Measurements from ENCODE around the gene STK25.
"Not testable (repeated sequence)": the region's sequence is repeated elsewhere in the genome, so short reads cannot be mapped to it uniquely, and the experiment has no call there.

The STK25 gene

DNA sequence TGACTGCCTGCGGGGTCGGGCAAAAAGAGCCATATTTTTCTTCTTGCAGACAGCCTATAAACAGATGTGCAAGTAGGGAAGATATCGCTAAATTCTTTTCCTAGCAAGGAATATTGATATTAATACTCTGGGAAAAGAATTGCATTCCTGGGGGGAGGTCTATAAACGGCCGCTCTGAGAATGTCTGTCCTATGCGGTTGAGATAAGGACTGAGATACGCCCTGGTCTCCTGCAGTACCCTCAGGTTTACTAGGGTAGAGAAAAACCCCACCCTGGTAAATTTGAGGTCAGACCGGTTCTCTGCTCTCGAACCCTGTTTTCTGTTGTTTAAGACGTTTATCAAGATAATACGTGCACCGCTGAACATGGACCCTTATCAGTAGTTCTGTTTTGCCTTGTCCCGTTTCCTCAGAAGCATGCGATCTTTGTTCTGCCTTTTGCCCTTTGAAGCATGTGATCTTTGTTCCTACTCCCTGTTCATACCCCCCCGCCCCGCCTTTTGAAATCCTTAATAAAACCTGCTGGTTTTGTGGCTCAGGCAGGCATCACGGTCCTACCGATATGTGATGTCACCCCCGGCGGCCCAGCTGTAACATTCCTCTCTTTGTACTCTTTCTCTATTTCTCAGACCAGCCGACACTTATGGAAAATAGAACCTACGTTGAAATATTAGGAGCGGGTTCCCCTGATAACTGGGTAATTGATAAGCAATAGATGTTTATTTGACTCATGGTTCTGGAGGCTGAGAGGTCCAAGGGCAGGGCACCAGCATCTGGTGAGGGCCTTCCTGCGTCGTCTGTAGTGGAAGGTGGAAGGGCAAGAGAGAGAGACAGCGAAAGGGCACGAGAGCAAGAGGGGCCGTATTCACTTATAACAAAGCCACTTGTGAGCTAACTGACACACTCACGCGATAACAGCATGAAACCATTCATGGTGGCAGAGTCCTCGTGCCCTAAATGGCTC is 17.7 kb upstream of the STK25 start:
- not testable (repeated sequence) for H3K4me3 ChIP-seq (ENCODE audit: low read length); H3K9me3 ChIP-seq (ENCODE audit: control insufficient read depth, insufficient read depth, low read length); H3K36me3 ChIP-seq (ENCODE audit: control insufficient read depth, insufficient read depth, low read length); H3K4me1 ChIP-seq (ENCODE audit: control insufficient read depth, insufficient read depth, low read length); H3K27me3 ChIP-seq (ENCODE audit: control insufficient read depth, insufficient read depth, low read length); H3K27ac ChIP-seq (ENCODE audit: low read length); DNase-seq (ENCODE audit: low read depth, low spot score)
- no CpG with 5 or more reads among the region's 31 CpGs for WGBS (ENCODE audit: insufficient coverage, insufficient read length)

DNA sequence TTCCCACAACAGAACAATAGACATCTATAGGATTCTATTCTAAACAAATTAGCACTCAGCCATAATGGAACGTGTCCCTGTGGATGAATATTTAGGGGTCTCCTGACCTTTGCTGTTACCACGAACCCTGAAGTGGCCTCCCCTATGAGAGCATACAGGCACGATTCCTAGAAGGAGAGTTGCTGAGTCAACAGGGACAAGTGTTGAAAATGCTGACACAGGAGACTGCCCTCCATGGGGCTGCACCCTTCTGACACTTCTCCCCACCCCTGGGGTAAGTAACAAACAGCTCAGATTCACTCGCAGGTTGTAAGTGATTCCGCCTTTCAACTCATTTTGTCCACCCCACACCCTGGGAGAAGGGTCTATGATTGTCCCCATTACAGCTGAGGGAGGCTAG is 14.1 kb upstream of the STK25 start:
- no CpG with 5 or more reads among the region's 5 CpGs for WGBS (ENCODE audit: insufficient coverage, insufficient read length)
- Histone ChIP-seq H3K4me3 (ENCODE audit: low read length) (no peak overlapping the region), H3K9me3 (ENCODE audit: control insufficient read depth, insufficient read depth, low read length) (no peaks in the 10 kb centered on the region; the same call in 1 of the 2 replicates), H3K36me3 (ENCODE audit: control insufficient read depth, insufficient read depth, low read length) (no peaks in the 10 kb centered on the region), H3K4me1 (ENCODE audit: control insufficient read depth, insufficient read depth, low read length) (no peaks in the 10 kb centered on the region), H3K27ac (ENCODE audit: low read length) (no peak overlapping the region), H3K27me3 (ENCODE audit: control insufficient read depth, insufficient read depth, low read length) (no peaks in the 10 kb centered on the region)
- DNase-seq (ENCODE audit: low read depth, low spot score): no peak

DNA sequence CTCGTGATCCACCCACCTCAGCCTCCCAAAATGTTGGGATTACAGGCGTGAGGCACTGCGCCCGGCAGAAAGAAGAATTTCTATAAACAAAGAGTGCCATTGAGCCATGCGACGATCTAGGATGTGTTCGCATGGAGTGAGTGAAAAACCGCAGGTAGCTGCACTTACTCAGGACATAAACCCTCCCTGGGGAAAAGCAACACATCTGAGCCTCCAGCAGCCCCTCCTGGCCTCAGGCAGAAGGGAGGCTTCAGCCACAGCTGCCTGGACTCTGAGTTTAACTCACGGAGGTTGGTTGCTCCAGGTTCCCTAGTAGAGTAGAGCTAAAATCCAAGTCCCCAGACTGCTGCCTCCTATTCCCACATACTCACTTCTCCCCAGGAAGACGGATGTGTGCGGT is 11.3 kb upstream of the STK25 start:
- no peak for DNase-seq (ENCODE audit: low read depth, low spot score)

DNA sequence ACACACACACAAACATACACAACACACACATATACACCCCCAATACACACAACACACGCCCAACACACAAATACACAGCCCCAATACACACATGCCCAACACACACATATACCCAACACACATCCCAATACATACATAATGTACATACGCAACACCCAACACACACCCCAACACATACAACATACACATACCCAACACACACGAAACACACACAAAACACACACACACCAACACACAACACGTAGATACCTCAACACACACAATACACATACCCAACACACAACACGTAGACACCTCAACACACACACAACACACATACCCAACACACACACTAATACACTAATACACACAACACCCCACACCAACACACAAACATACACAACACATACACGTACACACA is 8.9 kb upstream of the STK25 start:
- H3K4me1 ChIP-seq (ENCODE audit: control insufficient read depth, insufficient read depth, low read length): no peaks in the 10 kb centered on the region
- H3K27me3 ChIP-seq (ENCODE audit: control insufficient read depth, insufficient read depth, low read length): no peaks in the 10 kb centered on the region
- WGBS (ENCODE audit: insufficient coverage, insufficient read length): 100% methylated on average over 6 of the region's 6 CpGs
- H3K36me3 ChIP-seq (ENCODE audit: control insufficient read depth, insufficient read depth, low read length): no peaks in the 10 kb centered on the region
- no peak overlapping the region for H3K4me3 ChIP-seq (ENCODE audit: low read length)
- no peak for DNase-seq (ENCODE audit: low read depth, low spot score)
- H3K27ac ChIP-seq (ENCODE audit: low read length): no peak overlapping the region
- no peaks in the 10 kb centered on the region for H3K9me3 ChIP-seq (ENCODE audit: control insufficient read depth, insufficient read depth, low read length)

More for the DNA sequence above, 11.3 kb upstream of the STK25 start:
- no CpG with 5 or more reads among the region's 11 CpGs for WGBS (ENCODE audit: insufficient coverage, insufficient read length)
- no peaks in the 10 kb centered on the region for H3K9me3 ChIP-seq (ENCODE audit: control insufficient read depth, insufficient read depth, low read length)
- H3K4me1 ChIP-seq (ENCODE audit: control insufficient read depth, insufficient read depth, low read length): no peaks in the 10 kb centered on the region
- no peaks in the 10 kb centered on the region for H3K36me3 ChIP-seq (ENCODE audit: control insufficient read depth, insufficient read depth, low read length)
- H3K27ac ChIP-seq (ENCODE audit: low read length): no peak overlapping the region
- no peaks in the 10 kb centered on the region for H3K27me3 ChIP-seq (ENCODE audit: control insufficient read depth, insufficient read depth, low read length)
- no peak overlapping the region for H3K4me3 ChIP-seq (ENCODE audit: low read length)

DNA sequence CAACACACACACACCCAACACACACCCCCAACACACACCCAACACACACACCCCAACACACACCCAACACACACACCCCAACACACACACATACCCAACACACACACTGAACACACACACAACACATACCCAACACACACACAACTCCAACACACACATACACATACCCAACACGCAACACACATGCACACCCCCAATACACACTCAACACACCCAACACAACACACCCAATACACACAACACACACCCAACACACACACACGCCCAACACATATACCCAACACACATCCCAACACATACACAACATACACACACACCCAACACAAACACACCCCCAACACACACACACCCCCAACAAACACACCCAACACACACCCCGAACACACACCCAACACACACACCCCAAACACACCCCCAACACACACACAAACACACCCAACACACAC is 8.2 kb upstream of the STK25 start:
- Histone ChIP-seq H3K4me1 (ENCODE audit: control insufficient read depth, insufficient read depth, low read length) (no peaks in the 10 kb centered on the region), H3K4me3 (ENCODE audit: low read length) (no peak overlapping the region), H3K27me3 (ENCODE audit: control insufficient read depth, insufficient read depth, low read length) (no peaks in the 10 kb centered on the region), H3K36me3 (ENCODE audit: control insufficient read depth, insufficient read depth, low read length) (no peaks in the 10 kb centered on the region), H3K27ac (ENCODE audit: low read length) (no peak overlapping the region), H3K9me3 (ENCODE audit: control insufficient read depth, insufficient read depth, low read length) (no peaks in the 10 kb centered on the region)
- DNase-seq (ENCODE audit: low read depth, low spot score): no peak
- 100% methylated on average over 3 of the region's 3 CpGs for WGBS (ENCODE audit: insufficient coverage, insufficient read length)

DNA sequence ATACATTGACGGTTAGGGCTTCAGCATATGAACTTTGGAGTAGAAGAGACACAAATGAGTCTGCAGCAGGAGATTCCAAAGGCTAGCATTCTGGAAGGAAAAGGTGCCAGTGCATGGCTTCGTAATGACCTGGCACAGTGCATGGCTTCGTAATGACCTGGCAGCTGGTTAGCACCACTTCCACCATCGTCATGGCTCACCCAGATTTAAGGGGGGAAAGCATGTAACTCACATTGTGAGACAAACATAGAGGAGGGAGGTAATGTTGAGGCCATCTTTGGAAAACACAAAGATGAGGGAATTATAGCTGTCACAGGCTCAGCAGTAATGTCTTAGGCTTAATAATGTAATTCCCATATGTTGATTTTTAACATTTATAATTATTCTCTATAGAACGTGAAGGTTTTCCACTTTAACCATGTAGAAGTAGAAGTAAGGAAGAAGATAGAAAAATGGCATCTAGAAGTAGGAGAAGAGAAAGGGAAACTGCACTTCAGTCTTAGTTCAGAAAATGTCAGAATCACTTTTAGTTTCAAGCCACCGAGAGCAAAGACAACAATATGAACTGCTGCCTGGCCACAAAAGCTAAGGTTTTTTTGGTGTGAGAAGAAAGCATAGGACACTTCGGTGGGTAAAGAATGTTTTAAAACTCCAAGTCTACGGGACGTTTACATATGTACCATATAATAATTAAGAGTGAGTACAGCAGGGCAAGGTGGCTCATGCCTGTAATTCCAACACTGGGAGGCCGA is 6.8 kb upstream of the STK25 start:
- no peaks in the 10 kb centered on the region for H3K4me1 ChIP-seq (ENCODE audit: control insufficient read depth, insufficient read depth, low read length)
- no peaks in the 10 kb centered on the region for H3K9me3 ChIP-seq (ENCODE audit: control insufficient read depth, insufficient read depth, low read length)
- H3K27me3 ChIP-seq (ENCODE audit: control insufficient read depth, insufficient read depth, low read length): no peaks in the 10 kb centered on the region
- H3K27ac ChIP-seq (ENCODE audit: low read length): no peak overlapping the region
- H3K36me3 ChIP-seq (ENCODE audit: control insufficient read depth, insufficient read depth, low read length): no peaks in the 10 kb centered on the region
- H3K4me3 ChIP-seq (ENCODE audit: low read length): no peak overlapping the region
- WGBS (ENCODE audit: insufficient coverage, insufficient read length): no CpG with 5 or more reads among the region's 10 CpGs
- no peak for DNase-seq (ENCODE audit: low read depth, low spot score)

DNA sequence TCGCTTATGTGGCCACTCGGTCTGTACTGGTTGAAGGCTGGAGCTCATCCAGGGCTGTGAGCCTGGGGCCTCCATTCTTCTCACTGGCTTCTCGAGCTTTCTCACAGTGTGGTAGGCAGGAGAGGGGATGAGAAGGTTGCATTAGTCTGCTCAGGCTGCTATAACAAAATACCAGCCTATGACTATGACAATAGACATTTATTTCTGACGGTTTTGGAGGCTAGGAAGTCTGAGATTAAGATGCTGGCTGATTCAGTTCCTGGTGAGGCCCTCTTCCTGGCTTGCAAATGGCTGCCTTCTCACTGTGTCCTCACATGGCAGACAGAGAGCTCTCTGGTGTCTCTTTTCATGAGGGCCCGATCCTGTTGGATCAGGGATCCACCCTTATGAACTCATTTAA is 6.2 kb upstream of the STK25 start:
- Histone ChIP-seq H3K9me3 (ENCODE audit: control insufficient read depth, insufficient read depth, low read length) (no peaks in the 10 kb centered on the region), H3K4me1 (ENCODE audit: control insufficient read depth, insufficient read depth, low read length) (peaks cover under 1% of the 10 kb centered on the region; the same call in 1 of the 2 replicates), H3K4me3 (ENCODE audit: low read length) (no peak overlapping the region), H3K27ac (ENCODE audit: low read length) (no peak overlapping the region), H3K27me3 (ENCODE audit: control insufficient read depth, insufficient read depth, low read length) (no peaks in the 10 kb centered on the region), H3K36me3 (ENCODE audit: control insufficient read depth, insufficient read depth, low read length) (no peaks in the 10 kb centered on the region)
- no peak for DNase-seq (ENCODE audit: low read depth, low spot score)
- WGBS (ENCODE audit: insufficient coverage, insufficient read length): no CpG with 5 or more reads among the region's 5 CpGs

DNA sequence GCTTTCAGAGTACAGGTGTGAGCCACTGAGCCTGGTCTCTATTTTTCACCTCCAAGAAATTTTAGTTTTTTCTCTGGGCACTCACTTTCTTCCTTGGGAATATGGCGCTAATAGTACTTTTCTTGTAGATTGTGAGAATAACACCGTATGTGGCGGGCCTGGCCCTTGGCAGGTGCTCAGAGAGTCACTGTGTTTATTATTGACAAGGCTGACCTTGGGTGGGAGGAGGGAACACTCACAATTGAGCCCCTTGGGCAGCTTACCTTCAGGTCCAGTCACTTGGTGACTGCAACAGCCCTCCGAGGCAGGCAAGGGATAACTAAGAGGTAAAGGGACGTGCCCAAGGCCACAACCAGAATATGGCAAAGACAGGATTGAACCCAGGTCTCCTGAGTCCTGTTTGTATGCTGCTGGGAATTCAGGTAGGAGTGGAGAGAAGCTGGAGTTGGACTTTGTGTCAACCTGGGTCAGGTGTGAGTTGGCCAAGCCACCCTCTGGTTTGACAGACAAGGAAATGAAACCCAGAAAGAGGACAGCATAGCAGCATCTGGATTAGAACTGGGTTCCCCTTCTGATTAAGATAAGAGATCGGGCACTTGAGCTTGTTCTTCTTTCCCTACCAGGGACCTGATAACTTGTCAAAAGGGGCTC is 2.8 kb upstream of the STK25 start:
- Histone ChIP-seq H3K4me1 (ENCODE audit: control insufficient read depth, insufficient read depth, low read length) (peaks cover 6% of the 10 kb centered on the region), H3K4me3 (ENCODE audit: low read length) (no peak overlapping the region), H3K27ac (ENCODE audit: low read length) (no peak overlapping the region), H3K36me3 (ENCODE audit: control insufficient read depth, insufficient read depth, low read length) (no peaks in the 10 kb centered on the region), H3K27me3 (ENCODE audit: control insufficient read depth, insufficient read depth, low read length) (no peaks in the 10 kb centered on the region), H3K9me3 (ENCODE audit: control insufficient read depth, insufficient read depth, low read length) (no peaks in the 10 kb centered on the region)
- no peak for DNase-seq (ENCODE audit: low read depth, low spot score)
- no CpG with 5 or more reads among the region's 6 CpGs for WGBS (ENCODE audit: insufficient coverage, insufficient read length)

DNA sequence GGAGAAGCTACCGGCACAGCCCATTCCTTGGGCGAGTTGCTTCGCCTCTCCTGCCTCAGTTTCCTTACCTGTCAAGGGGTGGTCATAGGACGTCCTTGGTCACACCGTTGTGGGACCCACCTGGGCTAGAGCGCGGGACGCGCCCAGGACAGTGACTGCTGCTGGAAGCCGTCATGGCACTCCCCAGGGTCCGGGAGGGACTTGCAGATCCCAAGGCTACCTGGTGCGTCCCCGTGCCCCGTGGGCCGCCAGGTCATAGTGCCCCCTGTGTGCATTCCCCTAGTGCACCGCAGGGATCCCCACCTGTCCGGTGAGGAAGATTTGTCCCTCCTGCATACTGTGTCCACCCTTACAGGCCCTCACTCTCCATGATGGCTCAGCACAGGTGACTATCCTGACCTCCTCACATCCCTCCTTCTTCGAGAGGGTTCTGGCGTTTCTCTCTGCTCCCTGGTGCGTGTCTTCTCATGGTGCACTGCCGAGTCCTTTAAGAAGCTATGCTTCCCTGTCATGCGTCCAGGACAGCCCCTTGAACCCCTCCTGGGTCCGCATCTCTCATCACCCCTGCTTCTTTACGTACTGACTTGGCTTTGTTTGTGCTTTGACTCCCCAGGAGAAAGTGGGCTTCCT is 886 bp upstream of the STK25 start:
- H3K27ac ChIP-seq (ENCODE audit: low read length): no peak overlapping the region
- no peaks in the 10 kb centered on the region for H3K36me3 ChIP-seq (ENCODE audit: control insufficient read depth, insufficient read depth, low read length)
- no peak for DNase-seq (ENCODE audit: low read depth, low spot score)
- H3K9me3 ChIP-seq (ENCODE audit: control insufficient read depth, insufficient read depth, low read length): no peaks in the 10 kb centered on the region
- no peaks in the 10 kb centered on the region for H3K27me3 ChIP-seq (ENCODE audit: control insufficient read depth, insufficient read depth, low read length)
- peak overlapping the region; percentile 43; the same call in 1 of the 2 replicates for H3K4me3 ChIP-seq (ENCODE audit: low read length)
- WGBS (ENCODE audit: insufficient coverage, insufficient read length): no CpG with 5 or more reads among the region's 24 CpGs
- peaks cover 6% of the 10 kb centered on the region for H3K4me1 ChIP-seq (ENCODE audit: control insufficient read depth, insufficient read depth, low read length)

Data from iPS DF 6.9 (cell line).